Neural progenitor cell (in vitro differentiated cells): ENCODE data around the gene MOB2.

ENCODE experiments used
- EZH2phosphoT487 ChIP-seq: fragments of 200-600 bp; sonication (generic); IDR thresholded peaks from 2 replicates; pipeline ENCODE4 v1.6.1; 2017; ENCODE audit warnings: antibody characterized with exemption
- TF ChIP-seq, protein P1 (sequence below): fragments of 200-600 bp; sonication (generic); IDR thresholded peaks from 2 replicates; pipeline ENCODE4 v1.5.1; 2017; ENCODE audit warnings: antibody characterized with exemption, mild to moderate bottlenecking

DNA sequence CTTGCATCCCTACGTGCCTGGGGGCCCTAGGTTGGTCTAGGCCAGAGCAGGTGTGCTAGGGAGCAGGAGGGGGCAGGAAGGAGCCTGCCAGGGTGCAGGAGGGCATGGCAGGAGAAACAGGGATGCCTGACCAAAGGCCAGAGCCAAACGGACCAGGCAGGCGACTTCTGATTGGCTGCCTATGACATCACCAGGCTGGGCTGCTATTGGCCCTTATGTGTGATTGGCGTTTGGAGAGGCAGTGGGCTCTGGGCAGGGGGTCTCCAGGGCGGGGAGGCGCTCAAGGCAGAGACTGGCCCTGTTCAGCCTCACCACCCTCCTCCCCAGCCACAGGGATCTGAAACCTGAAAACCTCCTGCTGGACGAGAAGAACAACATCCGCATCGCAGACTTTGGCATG, 44.4 kb downstream of the MOB2 start:
- TF ChIP-seq, protein P1, sequence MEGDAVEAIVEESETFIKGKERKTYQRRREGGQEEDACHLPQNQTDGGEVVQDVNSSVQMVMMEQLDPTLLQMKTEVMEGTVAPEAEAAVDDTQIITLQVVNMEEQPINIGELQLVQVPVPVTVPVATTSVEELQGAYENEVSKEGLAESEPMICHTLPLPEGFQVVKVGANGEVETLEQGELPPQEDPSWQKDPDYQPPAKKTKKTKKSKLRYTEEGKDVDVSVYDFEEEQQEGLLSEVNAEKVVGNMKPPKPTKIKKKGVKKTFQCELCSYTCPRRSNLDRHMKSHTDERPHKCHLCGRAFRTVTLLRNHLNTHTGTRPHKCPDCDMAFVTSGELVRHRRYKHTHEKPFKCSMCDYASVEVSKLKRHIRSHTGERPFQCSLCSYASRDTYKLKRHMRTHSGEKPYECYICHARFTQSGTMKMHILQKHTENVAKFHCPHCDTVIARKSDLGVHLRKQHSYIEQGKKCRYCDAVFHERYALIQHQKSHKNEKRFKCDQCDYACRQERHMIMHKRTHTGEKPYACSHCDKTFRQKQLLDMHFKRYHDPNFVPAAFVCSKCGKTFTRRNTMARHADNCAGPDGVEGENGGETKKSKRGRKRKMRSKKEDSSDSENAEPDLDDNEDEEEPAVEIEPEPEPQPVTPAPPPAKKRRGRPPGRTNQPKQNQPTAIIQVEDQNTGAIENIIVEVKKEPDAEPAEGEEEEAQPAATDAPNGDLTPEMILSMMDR = no peak
- no peak for TF ChIP-seq EZH2phosphoT487
